ENCODE results near the gene ITGBL1. TPM values are rescaled to one million over a fixed set of nuclear protein-coding genes. Genes with fewer than 3 reads are reported as not detected.

ITGBL1 gene
- total RNA-seq, 2 experiments from 2014 or later, result not detected

- ChIA-PET CTCF (ENCODE audit: unreplicated experiment) (no interaction called here), POLR2A (interaction anchor here (0.5 kb wide), 1 partner anchor 633 kb away, joined by 4 read pairs; no protein-coding TSS in a partner anchor)
- Histone ChIP-seq H3K36me3 (ENCODE audit: insufficient read depth, low read length) (no peaks in the 10 kb centered on the region), H3K9me2 (ENCODE audit: insufficient read depth, low read length) (no peaks in the 10 kb centered on the region), H3K4me1 (ENCODE audit: insufficient read depth, low read length, poor library complexity, severe bottlenecking) (no peaks in the 10 kb centered on the region), H3K27ac (ENCODE audit: low read depth, low read length, poor library complexity, severe bottlenecking) (no peak overlapping the region), H3K4me3 (ENCODE audit: low read depth, low read length, poor library complexity, severe bottlenecking) (no peak overlapping the region), H3K9me3 (ENCODE audit: low read length) (no peaks in the 10 kb centered on the region), H2AFZ (ENCODE audit: low read length) (no peak overlapping the region), H3K79me2 (ENCODE audit: insufficient read depth, low read depth, low read length) (no peaks in the 10 kb centered on the region), H3K4me2 (ENCODE audit: low read length) (no peak overlapping the region), H4K20me1 (ENCODE audit: insufficient read depth, low read length) (no peaks in the 10 kb centered on the region)
- no peak for DNase-seq (ENCODE audit: low spot score)
- TF ChIP-seq CTCF (conservative IDR thresholded peaks at IDR 0.05; ENCODE audit: low read length) (no peak), EZH2phosphoT487 (IDR thresholded peaks at IDR 0.05; ENCODE audit: borderline replicate concordance, low read depth, low read length) (no peak)
- intact Hi-C loops (cut with micrococcal nuclease; ENCODE audit: unreplicated experiment), result no loop called here
- BruUV-seq (replicated peaks), result no TSS peak
Observed at GRCh38 chr13:101661839-101662238, 209.4 kb downstream of the ITGBL1 start.

- H3K4me3 ChIP-seq (ENCODE audit: low read depth, low read length, poor library complexity, severe bottlenecking), result no peak overlapping the region
- no peaks in the 10 kb centered on the region for H3K4me1 ChIP-seq (ENCODE audit: insufficient read depth, low read length, poor library complexity, severe bottlenecking)
- BruUV-seq (replicated peaks), result no TSS peak
- no peaks in the 10 kb centered on the region for H4K20me1 ChIP-seq (ENCODE audit: insufficient read depth, low read length)
- TF ChIP-seq CTCF (conservative IDR thresholded peaks at IDR 0.05; ENCODE audit: low read length) (no peak), EZH2phosphoT487 (IDR thresholded peaks at IDR 0.05; ENCODE audit: borderline replicate concordance, low read depth, low read length) (no peak)
- no peak overlapping the region for H2AFZ ChIP-seq (ENCODE audit: low read length)
- H3K9me2 ChIP-seq (ENCODE audit: insufficient read depth, low read length), result no peaks in the 10 kb centered on the region
- DNase-seq (ENCODE audit: low spot score), result no peak
- H3K36me3 ChIP-seq (ENCODE audit: insufficient read depth, low read length), result no peaks in the 10 kb centered on the region
- H3K27ac ChIP-seq (ENCODE audit: low read depth, low read length, poor library complexity, severe bottlenecking), result no peak overlapping the region
- H3K9me3 ChIP-seq (ENCODE audit: low read length), result no peaks in the 10 kb centered on the region
- no peaks in the 10 kb centered on the region for H3K79me2 ChIP-seq (ENCODE audit: insufficient read depth, low read depth, low read length)
- POLR2A ChIA-PET, result no interaction called here
- intact Hi-C loops (cut with micrococcal nuclease; ENCODE audit: unreplicated experiment), result no loop called here
- H3K4me2 ChIP-seq (ENCODE audit: low read length), result no peak overlapping the region
- CTCF ChIA-PET (ENCODE audit: unreplicated experiment), result no interaction called here
Observed at GRCh38 chr13:101673360-101674105, 221.1 kb downstream of the ITGBL1 start.

- no peaks in the 10 kb centered on the region for H4K20me1 ChIP-seq (ENCODE audit: insufficient read depth, low read length)
- no peaks in the 10 kb centered on the region for H3K4me1 ChIP-seq (ENCODE audit: insufficient read depth, low read length, poor library complexity, severe bottlenecking)
- BruUV-seq (replicated peaks), result no TSS peak
- TF ChIP-seq CTCF (conservative IDR thresholded peaks at IDR 0.05; ENCODE audit: low read length) (no peak), EZH2phosphoT487 (IDR thresholded peaks at IDR 0.05; ENCODE audit: borderline replicate concordance, low read depth, low read length) (no peak)
- no peaks in the 10 kb centered on the region for H3K36me3 ChIP-seq (ENCODE audit: insufficient read depth, low read length)
- no peak overlapping the region for H3K4me2 ChIP-seq (ENCODE audit: low read length)
- no peak for DNase-seq (ENCODE audit: low spot score)
- no peak overlapping the region for H2AFZ ChIP-seq (ENCODE audit: low read length)
- no peaks in the 10 kb centered on the region for H3K9me2 ChIP-seq (ENCODE audit: insufficient read depth, low read length)
- CTCF ChIA-PET (ENCODE audit: unreplicated experiment), result interaction anchor here (0.6 kb wide), 1 partner anchor 164 kb away, joined by 3 read pairs; no protein-coding TSS in a partner anchor
- H3K4me3 ChIP-seq (ENCODE audit: low read depth, low read length, poor library complexity, severe bottlenecking), result no peak overlapping the region
- POLR2A ChIA-PET, result no interaction called here
- H3K9me3 ChIP-seq (ENCODE audit: low read length), result no peaks in the 10 kb centered on the region
- H3K79me2 ChIP-seq (ENCODE audit: insufficient read depth, low read depth, low read length), result no peaks in the 10 kb centered on the region
- no peak overlapping the region for H3K27ac ChIP-seq (ENCODE audit: low read depth, low read length, poor library complexity, severe bottlenecking)
- intact Hi-C loops (cut with micrococcal nuclease; ENCODE audit: unreplicated experiment), result no loop called here
Observed at GRCh38 chr13:101681834-101682233, 229.4 kb downstream of the ITGBL1 start.
